Neuronal stem cell (in vitro differentiated cells): ENCODE data around the gene FES.
"Not testable (repeated sequence)": the region's sequence is repeated elsewhere in the genome, so short reads cannot be mapped to it uniquely, and the experiment has no call there.

Experiments used
- DNase-seq: peaks from one replicate; pipeline ENCODE4 v3.0.0-alpha.2; 2013; ENCODE audit warnings: low spot score
- H2AFZ ChIP-seq: one replicate; pipeline ENCODE4 v1.6.1; 2013; ENCODE audit warnings: mild to moderate bottlenecking, low read length, inconsistent platforms
- H2AK5ac ChIP-seq: 2 replicates; pipeline ENCODE4 v1.6.1; 2013; ENCODE audit warnings: low read depth, mild to moderate bottlenecking, inconsistent platforms, low read length, moderate library complexity, mixed read lengths
- H2BK120ac ChIP-seq: 2 replicates; pipeline ENCODE4 v1.6.1; 2013; ENCODE audit warnings: low read depth, mild to moderate bottlenecking, inconsistent platforms, low read length, moderate library complexity, mixed read lengths
- H2BK12ac ChIP-seq: one replicate; pipeline ENCODE4 v1.6.1; 2013; ENCODE audit warnings: low read length, inconsistent platforms
- H2BK15ac ChIP-seq: 2 replicates; pipeline ENCODE4 v1.6.1; 2013; ENCODE audit warnings: mild to moderate bottlenecking, low read length, inconsistent platforms, mixed read lengths
- H2BK5ac ChIP-seq: one replicate; pipeline ENCODE4 v1.6.1; 2013; ENCODE audit warnings: inconsistent platforms, mild to moderate bottlenecking, low read length, moderate library complexity
- H3K14ac ChIP-seq: one replicate; pipeline ENCODE4 v1.6.1; 2013; ENCODE audit warnings: low read length, inconsistent platforms
- H3K18ac ChIP-seq: 2 replicates; pipeline ENCODE4 v1.6.1; 2013; ENCODE audit warnings: low read length, inconsistent platforms
- H3K23ac ChIP-seq: 2 replicates; pipeline ENCODE4 v1.6.1; 2013; ENCODE audit warnings: low read depth, mild to moderate bottlenecking, mixed read lengths, low read length, inconsistent platforms; ENCODE audit not compliant: poor library complexity
- H3K27ac ChIP-seq: replicated peaks from 3 replicates; pipeline ENCODE4 v1.5.1; 2013; ENCODE audit warnings: low read length, inconsistent platforms
- H3K27me3 ChIP-seq, 3 experiments: 2 replicates each; pipeline ENCODE4 v1.6.1; 2013; ENCODE audit warnings: low read length in 3 of 3, mild to moderate bottlenecking in 2 of 3, inconsistent platforms in 1 of 3, low read depth in 1 of 3, mixed read lengths in 1 of 3, moderate library complexity in 1 of 3; ENCODE audit not compliant: control insufficient read depth in 3 of 3, insufficient read depth in 3 of 3
- H3K36me3 ChIP-seq, 2 donors: replicated peaks in 1 of 2; 2 replicates each; pipeline ENCODE4 v1.6.1; 2013; ENCODE audit warnings: low read length in 2 of 2; ENCODE audit not compliant: control insufficient read depth in 2 of 2, insufficient read depth in 2 of 2
- H3K4ac ChIP-seq: 2 replicates; pipeline ENCODE4 v1.6.1; 2013; ENCODE audit warnings: inconsistent platforms, mild to moderate bottlenecking, low read length, moderate library complexity
- H3K4me1 ChIP-seq, 2 donors: 1 replicate in 1 of 2; 2 replicates in 1 of 2; pipeline ENCODE4 v1.6.1; 2013; ENCODE audit warnings: low read length in 2 of 2, low read depth in 1 of 2; ENCODE audit not compliant: control insufficient read depth in 2 of 2, insufficient read depth in 1 of 2
- H3K4me2 ChIP-seq: one replicate; pipeline ENCODE4 v1.6.1; 2013; ENCODE audit warnings: mild to moderate bottlenecking, low read length, inconsistent platforms; ENCODE audit not compliant: insufficient read depth, poor library complexity, severe bottlenecking
- H3K4me3 ChIP-seq, 2 donors: 2 replicates each; pipeline ENCODE4 v1.5.1; 2013; ENCODE audit warnings: low read length in 2 of 2, mild to moderate bottlenecking in 2 of 2, inconsistent platforms in 1 of 2, moderate library complexity in 1 of 2
- H3K79me1 ChIP-seq: one replicate; pipeline ENCODE4 v1.6.1; 2013; ENCODE audit warnings: low read depth, mild to moderate bottlenecking, inconsistent platforms, low read length, moderate library complexity
- H3K9ac ChIP-seq: one replicate; pipeline ENCODE4 v1.6.1; 2013; ENCODE audit warnings: mild to moderate bottlenecking, low read depth, low read length, inconsistent platforms; ENCODE audit not compliant: poor library complexity
- H3K9me3 ChIP-seq, 2 donors: replicated peaks in 1 of 2; 2 replicates each; pipeline versions ENCODE3 to v1.6.1; 2013; ENCODE audit warnings: low read length in 2 of 2, mild to moderate bottlenecking in 2 of 2, inconsistent platforms in 1 of 2, low read depth in 1 of 2, mixed read lengths in 1 of 2, moderate library complexity in 1 of 2; ENCODE audit not compliant: control insufficient read depth in 2 of 2, insufficient read depth in 1 of 2
- H4K8ac ChIP-seq: one replicate; pipeline ENCODE4 v1.6.1; 2013; ENCODE audit warnings: low read depth, mild to moderate bottlenecking, inconsistent platforms, low read length, moderate library complexity
- H4K91ac ChIP-seq: one replicate; pipeline ENCODE4 v1.6.1; 2013; ENCODE audit warnings: low read length, low read depth, mild to moderate bottlenecking, inconsistent platforms; ENCODE audit not compliant: poor library complexity
- WGBS, 2 donors: extraction: QIAGEN DNeasy Blood & Tissue Kit; methylation state at CpG; one replicate each; pipeline ENCODE4 v1.1.7; 2013; ENCODE audit warnings: missing lambda C conversion rate in 2 of 2, mixed read lengths in 1 of 2; ENCODE audit not compliant: insufficient read length in 2 of 2, insufficient replicate concordance in 1 of 2; ENCODE audit errors: extremely low coverage in 2 of 2; 5-methylcytosine and 5-hydroxymethylcytosine counted together

FES gene

DNA sequence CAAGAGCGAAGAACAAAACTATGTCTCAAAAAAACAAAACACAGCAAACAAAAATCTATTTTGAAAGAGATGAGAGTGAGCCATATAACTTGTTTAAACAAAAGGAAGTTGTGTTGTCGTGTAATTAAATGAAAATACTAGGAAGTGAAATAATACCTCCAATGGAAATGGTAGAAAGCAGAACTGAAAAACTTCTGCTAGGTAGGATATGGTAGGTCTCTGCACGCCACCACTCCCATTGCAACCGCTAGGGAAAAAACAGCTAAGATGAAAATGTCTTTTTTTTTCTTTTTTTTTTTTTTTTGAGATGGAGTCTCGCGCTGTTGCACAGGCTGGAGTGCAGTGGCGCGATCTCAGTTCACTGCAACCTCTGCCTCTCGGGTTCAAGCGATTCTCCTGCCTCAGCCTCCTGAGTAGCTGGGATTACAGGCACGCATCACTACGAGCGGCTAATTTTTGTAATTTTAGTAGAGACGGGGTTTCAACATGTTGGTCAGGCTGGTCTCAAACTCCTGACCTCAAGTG, 12.9 kb downstream of the FES start:
- H3K4me3 ChIP-seq, H2BK120ac ChIP-seq, H2BK5ac ChIP-seq, H3K36me3 ChIP-seq, H3K23ac ChIP-seq, H3K4me2 ChIP-seq, H3K9ac ChIP-seq, H2BK12ac ChIP-seq, H3K9me3 ChIP-seq, H2BK15ac ChIP-seq, H2AFZ ChIP-seq, H3K4me1 ChIP-seq, H3K4ac ChIP-seq, H4K91ac ChIP-seq, H3K14ac ChIP-seq, DNase-seq, H3K18ac ChIP-seq, H3K27ac ChIP-seq, H3K27me3 ChIP-seq, H4K8ac ChIP-seq, H3K79me1 ChIP-seq, H2AK5ac ChIP-seq: not testable (repeated sequence)
- WGBS, 2 donors, result 100% methylated on average over 1 of the region's 14 CpGs; no CpG with 5 or more reads in 1 of the 2 donors

DNA sequence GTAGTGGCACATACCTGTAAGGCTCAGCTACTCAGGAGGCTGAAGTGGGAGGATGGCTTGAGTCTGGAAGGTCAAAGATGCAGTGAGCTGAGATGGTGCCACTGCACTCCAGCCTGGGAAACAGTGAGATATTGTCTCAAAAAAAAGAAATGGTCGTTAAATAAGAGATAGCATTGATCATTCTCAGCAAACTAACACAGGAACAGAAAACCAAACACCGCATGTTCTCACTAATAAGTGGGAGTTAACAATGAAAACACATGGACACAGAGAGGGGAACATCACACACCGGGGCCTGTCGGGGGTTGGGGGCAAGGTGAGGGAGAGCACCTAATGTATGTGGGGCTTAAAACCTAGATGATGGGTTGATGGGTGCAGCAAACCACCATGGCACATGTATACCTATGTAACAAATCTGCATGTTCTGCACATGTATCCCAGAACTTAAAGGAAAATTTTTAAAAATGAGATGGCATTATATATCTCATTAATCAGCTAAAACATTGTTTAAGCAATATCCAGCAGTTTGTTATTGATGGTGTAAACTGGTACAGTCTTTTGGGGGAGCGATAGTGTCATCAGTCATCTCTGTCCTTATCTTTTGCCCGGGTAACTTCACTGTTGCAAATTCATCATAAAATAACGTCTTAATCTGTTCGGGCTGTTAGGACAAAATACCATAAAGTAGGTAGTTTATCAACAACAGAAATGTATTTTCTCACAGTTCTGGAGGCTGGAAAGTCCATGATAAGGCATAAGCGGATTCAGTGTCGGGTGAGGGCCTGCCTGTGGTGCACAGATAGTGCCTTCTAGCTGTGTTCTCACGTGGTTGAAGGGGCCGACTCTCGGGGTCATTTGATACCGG, 17.1 kb downstream of the FES start:
- Histone ChIP-seq H3K9me3 (peaks cover 0 to 2% of the 10 kb centered on the region in 2 donors), H3K23ac (no peak overlapping the region), H3K79me1 (no peaks in the 10 kb centered on the region), H2BK12ac (no peak overlapping the region), H3K4me3 (peak overlapping the region in 1 of 2 donors; percentile 58), H3K9ac (no peak overlapping the region), H2AFZ (peak overlapping the region; percentile 93), H3K14ac (no peak overlapping the region), H4K8ac (no peak overlapping the region), H2AK5ac (no peak overlapping the region), H3K4me1 (peaks cover 6 to 9% of the 10 kb centered on the region in 2 donors), H3K18ac (no peak overlapping the region), H3K27me3 (peaks cover 0 to 5% (median 0%) of the 10 kb centered on the region in 3 experiments), H3K4ac (no peak overlapping the region), H3K27ac (no peak overlapping the region), H3K36me3 (peaks cover 12 to 17% of the 10 kb centered on the region in 2 donors), H4K91ac (no peak overlapping the region), H3K4me2 (peak overlapping the region; percentile 12), H2BK5ac (no peak overlapping the region), H2BK15ac (no peak overlapping the region), H2BK120ac (no peak overlapping the region)
- no CpG with 5 or more reads among the region's 14 CpGs for WGBS, 2 donors
- no peak for DNase-seq

DNA sequence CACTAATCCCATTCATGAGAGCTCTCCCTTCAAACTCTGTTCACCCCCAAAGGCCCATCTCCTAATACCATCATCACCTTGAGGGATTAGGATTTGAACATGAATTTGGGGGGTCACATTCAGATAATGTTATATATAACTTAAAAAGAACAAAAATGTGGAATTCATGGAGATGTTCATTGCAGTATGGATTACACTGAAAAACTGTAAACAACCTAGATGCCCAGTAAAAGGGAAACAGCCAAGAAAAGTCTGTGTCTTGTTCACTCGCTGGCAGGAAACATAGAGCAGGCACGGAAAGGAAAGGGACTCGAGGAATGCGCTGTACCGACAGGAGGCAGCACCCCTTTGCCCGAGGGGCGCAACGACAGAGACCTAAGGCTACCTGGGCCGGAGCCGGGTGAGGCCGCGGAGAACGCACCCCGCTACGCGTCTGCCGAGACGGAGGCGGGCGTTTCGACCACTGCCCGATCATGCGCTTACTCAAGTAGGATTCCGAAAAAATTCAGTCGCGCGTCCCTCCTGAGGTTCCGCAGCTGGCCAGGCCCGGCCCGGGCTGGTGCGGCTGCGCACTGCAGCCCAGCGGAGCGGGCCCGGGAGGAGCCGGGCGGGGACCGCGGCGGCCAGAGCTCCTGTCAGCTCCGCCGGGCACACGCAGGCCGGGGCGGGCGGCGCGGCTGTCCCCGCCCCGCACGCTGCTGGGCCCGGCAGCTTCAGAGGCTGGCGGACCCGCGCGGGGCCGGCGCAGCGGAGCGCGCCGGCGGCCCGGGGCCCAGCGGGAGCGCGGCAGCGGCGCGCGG, 17.9 kb downstream of the FES start:
- Histone ChIP-seq H3K4me3 (peak overlapping the region; percentile 58 to 93), H4K8ac (no peak overlapping the region), H3K14ac (peak overlapping the region; percentile 86), H4K91ac (no peak overlapping the region), H2BK12ac (peak overlapping the region; percentile 17), H3K9ac (peak overlapping the region; percentile 89), H2BK120ac (no peak overlapping the region), H2BK15ac (no peak overlapping the region), H3K4ac (no peak overlapping the region), H3K27ac (peak overlapping the region; percentile 75), H3K18ac (peak overlapping the region; percentile 98), H3K36me3 (peaks cover 19 to 26% of the 10 kb centered on the region in 2 donors), H3K79me1 (no peaks in the 10 kb centered on the region), H3K4me1 (peaks cover 6 to 9% of the 10 kb centered on the region in 2 donors), H2AFZ (peak overlapping the region; percentile 95), H3K4me2 (peak overlapping the region; percentile 86), H2AK5ac (no peak overlapping the region), H3K23ac (peak overlapping the region; percentile 90), H3K27me3 (peaks cover 0 to 5% (median 0%) of the 10 kb centered on the region in 3 experiments), H2BK5ac (no peak overlapping the region), H3K9me3 (peaks cover 0 to 2% of the 10 kb centered on the region in 2 donors)
- DNase-seq, result peak; percentile 71
- no CpG with 5 or more reads among the region's 71 CpGs for WGBS, 2 donors
